ENCODE results near the gene MFSD6.
A peak's percentile ranks its signal among the peaks of the same experiment; 100 is the strongest.
"Not testable (repeated sequence)": the region's sequence is repeated elsewhere in the genome, so short reads cannot be mapped to it uniquely, and the experiment has no call there.

Gene MFSD6

GRCh38 chr2:190405070-190405469 is 3.1 kb upstream of the MFSD6 start:
- DNase-seq (ENCODE audit: extremely low read depth in 1 of 2, low read depth in 1 of 2) = no peak

- DNase-seq (ENCODE audit: extremely low read depth in 1 of 2, low read depth in 1 of 2) = no peak
Measured at GRCh38 chr2:190405995-190406394, 2.2 kb upstream of the MFSD6 start.

GRCh38 chr2:190406805-190407204 is 1.4 kb upstream of the MFSD6 start:
- DNase-seq (ENCODE audit: extremely low read depth in 1 of 2, low read depth in 1 of 2) = no peak

- DNase-seq (ENCODE audit: extremely low read depth in 1 of 2, low read depth in 1 of 2) = no peak
Measured at GRCh38 chr2:190407246-190407661, 901 bp upstream of the MFSD6 start.

GRCh38 chr2:190408538-190409271 is 550 bp downstream of the MFSD6 start:
- peak; percentile 55 to 56 for DNase-seq (ENCODE audit: extremely low read depth in 1 of 2, low read depth in 1 of 2)

GRCh38 chr2:190409616-190410015 is 1.5 kb downstream of the MFSD6 start:
- DNase-seq (ENCODE audit: extremely low read depth in 1 of 2, low read depth in 1 of 2) = no peak

- no peak for DNase-seq (ENCODE audit: extremely low read depth in 1 of 2, low read depth in 1 of 2)
Measured at GRCh38 chr2:190410166-190410565, 2.0 kb downstream of the MFSD6 start.

- DNase-seq (ENCODE audit: extremely low read depth in 1 of 2, low read depth in 1 of 2) = no peak
Measured at GRCh38 chr2:190412966-190413365, 4.8 kb downstream of the MFSD6 start.

- no peak for DNase-seq (ENCODE audit: extremely low read depth in 1 of 2, low read depth in 1 of 2)
Measured at GRCh38 chr2:190413421-190413820, 5.3 kb downstream of the MFSD6 start.

- no peak for DNase-seq (ENCODE audit: extremely low read depth in 1 of 2, low read depth in 1 of 2)
Measured at GRCh38 chr2:190415251-190415650, 7.1 kb downstream of the MFSD6 start.

- DNase-seq (ENCODE audit: extremely low read depth in 1 of 2, low read depth in 1 of 2) = no peak
Measured at GRCh38 chr2:190415794-190416775, 7.9 kb downstream of the MFSD6 start.

- DNase-seq (ENCODE audit: extremely low read depth in 1 of 2, low read depth in 1 of 2) = no peak
Measured at GRCh38 chr2:190417045-190417842, 9.1 kb downstream of the MFSD6 start.

GRCh38 chr2:190418727-190419126 is 10.6 kb downstream of the MFSD6 start:
- DNase-seq (ENCODE audit: extremely low read depth in 1 of 2, low read depth in 1 of 2) = no peak

- no peak for DNase-seq (ENCODE audit: extremely low read depth in 1 of 2, low read depth in 1 of 2)
Measured at GRCh38 chr2:190420801-190421200, 12.6 kb downstream of the MFSD6 start.

- DNase-seq (ENCODE audit: extremely low read depth in 1 of 2, low read depth in 1 of 2) = no peak
Measured at GRCh38 chr2:190425221-190425866, 17.2 kb downstream of the MFSD6 start.

- no peak for DNase-seq (ENCODE audit: extremely low read depth in 1 of 2, low read depth in 1 of 2)
Measured at GRCh38 chr2:190425883-190426658, 17.9 kb downstream of the MFSD6 start.

- DNase-seq (ENCODE audit: extremely low read depth in 1 of 2, low read depth in 1 of 2) = not testable (repeated sequence)
Measured at GRCh38 chr2:190430866-190431265, 22.7 kb downstream of the MFSD6 start.

GRCh38 chr2:190431907-190432306 is 23.8 kb downstream of the MFSD6 start:
- no peak for DNase-seq (ENCODE audit: extremely low read depth in 1 of 2, low read depth in 1 of 2)

GRCh38 chr2:190432567-190433231 is 24.5 kb downstream of the MFSD6 start:
- no peak for DNase-seq (ENCODE audit: extremely low read depth in 1 of 2, low read depth in 1 of 2)
